Heart right ventricle (tissue), 16 donors: Measurements from ENCODE around the gene PPP2R3B. TPM values are rescaled to one million over a fixed set of nuclear protein-coding genes. Genes with fewer than 3 reads are reported as not detected.

ENCODE experiments used
- ATAC-seq, 8 donors: fragments of 200-7000 bp; cut with Tn5 transposase; one replicate each; pipeline ENCODE4 v1.9.1; 2020; ENCODE audit warnings: mild to moderate bottlenecking in 8 of 8, moderate library complexity in 8 of 8, moderate number of reproducible peaks in 1 of 8
- DNase-seq, 2 donors: peaks; one replicate each; pipeline ENCODE4 v3.0.0-alpha.2; 2020
- H3K27ac ChIP-seq, 10 donors: fragments of 200-600 bp; sonication (generic) in 2 of 10; one replicate each; pipeline versions ENCODE4 v1.5.0 to v1.8.0; 2020 to 2022; ENCODE audit warnings: mild to moderate bottlenecking in 3 of 10
- H3K27me3 ChIP-seq, 7 donors: fragments of 200-600 bp; one replicate each; pipeline ENCODE4 v1.8.0; 2021 to 2022; ENCODE audit warnings: mild to moderate bottlenecking in 2 of 7
- H3K36me3 ChIP-seq, 9 donors: fragments of 200-600 bp; sonication (generic) in 1 of 9; one replicate each; pipeline versions ENCODE4 v1.5.0 to v1.8.0; 2020 to 2022; ENCODE audit warnings: mild to moderate bottlenecking in 2 of 9
- H3K4me1 ChIP-seq, 9 donors: fragments of 200-600 bp; sonication (generic) in 1 of 9; one replicate each; pipeline versions ENCODE4 v1.5.0 to v1.8.0; 2020 to 2022; ENCODE audit warnings: mild to moderate bottlenecking in 4 of 9
- H3K4me3 ChIP-seq, 10 donors: fragments of 200-600 bp; sonication (generic) in 2 of 10; one replicate each; pipeline versions ENCODE4 v1.5.0 to v1.8.0; 2020 to 2022; ENCODE audit warnings: mild to moderate bottlenecking in 7 of 10, moderate library complexity in 2 of 10
- H3K9me3 ChIP-seq, 11 donors: fragments of 200-600 bp in 10 of 11; sonication (generic) in 2 of 11; one replicate each; pipeline versions ENCODE4 v1.5.0 to v1.8.0; 2013 to 2022; ENCODE audit warnings: mild to moderate bottlenecking in 2 of 11, control low read depth in 1 of 11, moderate library complexity in 1 of 11
- CTCF ChIP-seq, 9 donors: fragments of 200-600 bp; sonication (generic) in 2 of 9; IDR thresholded peaks; one replicate each; pipeline versions ENCODE4 v1.5.0 to v1.8.0; 2021 to 2022; ENCODE audit warnings: antibody characterized with exemption in 9 of 9, mild to moderate bottlenecking in 5 of 9, moderate library complexity in 1 of 9
- WGBS, 2 donors: extraction: QIAGEN DNeasy Blood & Tissue Kit; methylation state at CpG; one replicate each; pipeline ENCODE4 v1.1.7; 2013; ENCODE audit warnings: inconsistent platforms in 1 of 2; 5-methylcytosine and 5-hydroxymethylcytosine counted together
- intact Hi-C, 10 donors: fragments of 100-400 bp; cut with DNase I; formaldehyde crosslinking; loops; one replicate each; pipeline versions ENCODE4 v1.11.1 to v1.14.2; 2022
- polyA plus RNA-seq, 2 donors: library from polyadenylated mRNA; stranded (reverse); fragments of 200-250 nt; gene quantifications; one replicate each; pipeline ENCODE4 v1.2.3, GENCODE V29; 2013
- total RNA-seq, 10 donors: library from RNA; stranded (reverse); fragmentation: NEBNext Ultra II Directional in 3 of 10; extraction: Animal tissue kit (Norgen Biotek cat#: 25700) in 3 of 10; gene quantifications; one replicate each; pipeline versions ENCODE4 v1.2.1 to v1.2.4, GENCODE V29; 2021 to 2023
- donor health status: Arrhythmogenic right ventricular cardiomyopathy.
- donor health status: ischemic (EF 13 %, LVEDD 7.1; RV severe dilation, severe dysfunction).
- donor health status: healthy with polysubstance abuse.
- donor health status: DM: no; HTN: yes; CAD: no.
- donor health status: DM: no; HTN: no; CAD: no.
- donor health status: ischemic (EF 25% LVEDD 6.9; RV normal size, moderate dysfunction).
- donor health status: ischemic (EF 25% LVEDD 5.7; RV mildly dilated, moderate dysfunction).
- donor health status: healthy.
- donor health status: DM: yes; HTN: yes; CAD: no.
- donor health status: Ischemic cardiomyopathy.
- donor health status: ischemic (EF 35%, LVEDD 5.7; RV mildly dilated, moderate dysfunction).
- donor health status: nonischemic (EF 11% LVEDD 7.7; RV severe dilation, severe dysfunction).
- donor health status: DM: yes; HTN: yes; CAD: no.
- donor health status: PGD.
- donor health status: ischemic (EF 29% LVEDD 5.4; RV normal size, mild dysfunction).
- donor health status: nonischemic (EF 23%, LVEDD 6.1; RV moderate dilation, normal function).

Gene PPP2R3B
- total and polyA plus RNA-seq, 12 donors, result 73.9 to 362 (median 128) TPM

DNA sequence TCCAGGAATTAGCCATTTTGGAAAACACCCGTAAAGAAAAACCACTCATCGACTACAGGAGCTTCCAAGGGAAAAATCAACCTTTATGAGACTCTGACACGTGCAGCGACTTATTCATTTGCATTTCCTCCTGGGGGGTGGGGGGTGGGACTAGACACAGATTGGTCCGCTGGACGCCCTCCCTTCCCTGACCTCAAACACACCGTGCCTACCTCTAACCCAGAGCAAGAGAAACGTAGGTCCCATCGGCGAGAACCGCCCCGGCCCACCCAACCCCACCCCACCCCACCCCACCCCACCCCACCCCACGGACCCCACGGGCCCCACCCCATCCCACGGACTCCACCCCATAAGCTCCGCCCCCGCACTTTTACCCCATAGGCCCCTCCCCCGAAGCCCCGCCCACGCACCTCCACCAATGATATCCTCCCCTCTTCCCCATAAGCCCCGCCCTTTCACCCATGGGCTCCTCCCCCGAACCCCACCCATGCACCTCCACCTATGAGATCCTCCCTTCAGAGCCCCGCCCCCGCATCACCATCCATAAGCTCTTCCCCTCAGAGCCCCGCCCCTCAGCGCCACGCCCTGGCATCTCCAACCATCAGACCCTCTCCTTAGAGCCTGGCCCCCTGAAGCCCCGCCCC lies 69.2 kb downstream of the PPP2R3B start:
- no peak for DNase-seq
- peak in 1 of 8 donors; percentile 9 for ATAC-seq
- 50 to 59% methylated on average over 18 to 28 of the region's 28 CpGs for WGBS, 2 donors

GRCh38 chrX:316351-317325 lies 70.1 kb downstream of the PPP2R3B start:
- Histone ChIP-seq H3K27me3 (no peaks in the 10 kb centered on the region), H3K36me3 (peaks cover 0 to 45% (median 24%) of the 10 kb centered on the region in 9 donors), H3K9me3 (no peaks in the 10 kb centered on the region), H3K27ac (no peak overlapping the region), H3K4me1 (peaks cover 9 to 28% (median 16%) of the 10 kb centered on the region in 9 donors), H3K4me3 (no peak overlapping the region)
- intact Hi-C loops, result loop anchor here in 1 of 10 donors (5.0 kb wide), 1 partner anchor 39 kb away; no protein-coding TSS in a partner anchor
- no peak for TF ChIP-seq CTCF (IDR thresholded peaks at IDR 0.05)
- WGBS, 2 donors, result 89 to 96% methylated on average over 50 of the region's 50 CpGs
- no peak for ATAC-seq
- no peak for DNase-seq

More for the DNA sequence above, 69.2 kb downstream of the PPP2R3B start:
- no peaks in the 10 kb centered on the region for H3K27me3 ChIP-seq
- H3K27ac ChIP-seq, result peak overlapping the region in 7 of 10 donors; percentile 85 to 96 (median 92)
- H3K9me3 ChIP-seq, result no peaks in the 10 kb centered on the region
- intact Hi-C loops, result loop anchor here in 2 of 10 donors (2.0 to 5.0 kb wide), 2 partner anchors 40 to 69 kb away; partner anchors contain the start of gene PPP2R3B (in 1 of the 2)
- peak overlapping the region; percentile 55 to 100 (median 78) for H3K4me3 ChIP-seq
- no peak for TF ChIP-seq CTCF (IDR thresholded peaks at IDR 0.05)
- H3K36me3 ChIP-seq, result peaks cover 0 to 36% (median 15%) of the 10 kb centered on the region in 9 donors
- H3K4me1 ChIP-seq, result peaks cover 9 to 28% (median 16%) of the 10 kb centered on the region in 9 donors

DNA sequence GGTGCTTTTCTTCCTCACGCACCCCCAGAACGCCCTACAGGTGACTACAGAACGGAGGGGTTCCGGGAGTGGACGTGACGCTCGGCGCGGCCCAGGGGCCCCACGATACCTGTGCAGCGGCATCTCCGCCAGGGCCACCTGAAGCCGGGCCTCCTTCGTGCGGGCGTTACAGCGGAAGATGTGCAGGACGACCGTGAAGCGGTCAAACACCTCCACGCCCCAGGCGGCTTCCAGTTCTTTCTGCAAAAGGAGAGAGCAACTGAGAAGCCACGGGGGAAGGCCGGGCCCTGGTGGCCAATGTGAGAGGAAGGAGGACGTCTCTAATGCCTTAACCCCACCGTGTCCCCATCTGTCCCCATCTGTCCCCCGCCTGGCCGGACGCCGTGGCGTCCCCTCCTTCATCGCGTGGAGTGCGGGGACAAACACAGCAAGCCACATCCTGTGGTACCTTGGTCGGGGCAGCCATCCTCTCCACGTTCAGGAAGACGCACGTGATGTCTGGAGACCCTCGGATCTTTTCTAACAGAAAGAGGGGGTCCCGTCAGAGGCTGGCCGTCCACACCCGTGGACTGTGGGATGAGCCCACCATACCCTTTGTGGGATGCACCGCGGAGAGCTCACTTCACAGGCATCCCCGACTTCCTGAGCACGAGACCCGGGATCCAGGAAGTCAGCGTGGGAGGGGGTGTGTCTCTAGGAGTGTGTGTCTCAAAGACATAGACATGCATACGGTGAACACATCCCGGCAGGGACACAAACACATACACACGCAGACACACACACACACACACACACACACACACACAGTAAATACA lies 71.7 kb downstream of the PPP2R3B start:
- Histone ChIP-seq H3K4me3 (no peak overlapping the region), H3K27me3 (no peaks in the 10 kb centered on the region), H3K27ac (no peak overlapping the region), H3K36me3 (peaks cover 0 to 59% (median 35%) of the 10 kb centered on the region in 9 donors), H3K4me1 (peaks cover 5 to 18% (median 7%) of the 10 kb centered on the region in 9 donors), H3K9me3 (no peaks in the 10 kb centered on the region)
- TF ChIP-seq CTCF (IDR thresholded peaks at IDR 0.05), result no peak
- WGBS, 2 donors, result 89 to 90% methylated on average over 51 of the region's 51 CpGs
- intact Hi-C loops, result loop anchor here in 1 of 10 donors (5.0 kb wide), 1 partner anchor 38 kb away; no protein-coding TSS in a partner anchor
- DNase-seq (no peak), ATAC-seq (no peak)
